Mucosa of descending colon (tissue), 3 donors: ENCODE measurements around the gene RAD51B. TPM values are rescaled to one million over a fixed set of nuclear protein-coding genes. Genes with fewer than 3 reads are reported as not detected.
A peak's percentile ranks its signal among the peaks of the same experiment; 100 is the strongest.

Experiments used
- ATAC-seq: fragments of 200-7000 bp; cut with Tn5 transposase; one replicate; pipeline ENCODE4 v1.9.1; 2020; ENCODE audit warnings: mild to moderate bottlenecking, moderate library complexity
- DNase-seq, 3 donors: peaks; one replicate each; pipeline ENCODE4 v3.0.0-alpha.2; 2020
- H3K36me3 ChIP-seq: fragments of 200-600 bp; one replicate; pipeline ENCODE4 v1.8.0; 2021; ENCODE audit warnings: low read depth, mild to moderate bottlenecking
- H3K4me1 ChIP-seq: fragments of 200-600 bp; one replicate; pipeline ENCODE4 v1.8.0; 2021; ENCODE audit warnings: low read depth, mild to moderate bottlenecking
- H3K4me3 ChIP-seq: fragments of 200-600 bp; one replicate; pipeline ENCODE4 v1.8.0; 2021; ENCODE audit warnings: mild to moderate bottlenecking
- H3K9me3 ChIP-seq: fragments of 200-600 bp; one replicate; pipeline ENCODE4 v1.8.0; 2021; ENCODE audit warnings: mild to moderate bottlenecking
- intact Hi-C, 2 donors: fragments of 100-400 bp; cut with DNase I in 1 of 2; cut with micrococcal nuclease in 1 of 2; formaldehyde crosslinking; loops; one replicate each; pipeline versions ENCODE4 v1.11.0 to v1.11.1; 2022; cut with DNase I, micrococcal nuclease
- total RNA-seq, 3 donors: library from RNA; stranded (reverse); fragmentation: NEBNext Ultra II Directional in 2 of 3; extraction: Animal tissue kit (Norgen Biotek cat#: 25700) in 2 of 3; gene quantifications; one replicate each; pipeline versions ENCODE4 v1.2.1 to v1.2.4, GENCODE V29; 2021 to 2023
- TF ChIP-seq, protein P1 (sequence below): fragments of 200-600 bp; IDR thresholded peaks from one replicate; pipeline ENCODE4 v1.8.0; 2022; ENCODE audit warnings: antibody characterized with exemption, mild to moderate bottlenecking
- donor health status: DM: no; HTN: no; CAD: no; lungs with moderate emphysema.
- donor health status: DM: no; HTN: no; CAD: no.
- donor health status: DM: no; HTN: yes; CAD: no.

Gene RAD51B
- total RNA-seq, 3 donors from 2014 or later: 15.8 to 23.3 (median 20.9) TPM

GRCh38 chr14:68559949-68560348 lies 740.4 kb downstream of the RAD51B start:
- Histone ChIP-seq H3K4me1 (peaks cover 7% of the 10 kb centered on the region), H3K36me3 (no peaks in the 10 kb centered on the region), H3K4me3 (no peak overlapping the region), H3K9me3 (no peaks in the 10 kb centered on the region)
- TF ChIP-seq, protein P1, sequence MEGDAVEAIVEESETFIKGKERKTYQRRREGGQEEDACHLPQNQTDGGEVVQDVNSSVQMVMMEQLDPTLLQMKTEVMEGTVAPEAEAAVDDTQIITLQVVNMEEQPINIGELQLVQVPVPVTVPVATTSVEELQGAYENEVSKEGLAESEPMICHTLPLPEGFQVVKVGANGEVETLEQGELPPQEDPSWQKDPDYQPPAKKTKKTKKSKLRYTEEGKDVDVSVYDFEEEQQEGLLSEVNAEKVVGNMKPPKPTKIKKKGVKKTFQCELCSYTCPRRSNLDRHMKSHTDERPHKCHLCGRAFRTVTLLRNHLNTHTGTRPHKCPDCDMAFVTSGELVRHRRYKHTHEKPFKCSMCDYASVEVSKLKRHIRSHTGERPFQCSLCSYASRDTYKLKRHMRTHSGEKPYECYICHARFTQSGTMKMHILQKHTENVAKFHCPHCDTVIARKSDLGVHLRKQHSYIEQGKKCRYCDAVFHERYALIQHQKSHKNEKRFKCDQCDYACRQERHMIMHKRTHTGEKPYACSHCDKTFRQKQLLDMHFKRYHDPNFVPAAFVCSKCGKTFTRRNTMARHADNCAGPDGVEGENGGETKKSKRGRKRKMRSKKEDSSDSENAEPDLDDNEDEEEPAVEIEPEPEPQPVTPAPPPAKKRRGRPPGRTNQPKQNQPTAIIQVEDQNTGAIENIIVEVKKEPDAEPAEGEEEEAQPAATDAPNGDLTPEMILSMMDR: no peak
- intact Hi-C loops: no loop called here
- DNase-seq (no peak), ATAC-seq (no peak)

GRCh38 chr14:68561531-68562007 lies 742.0 kb downstream of the RAD51B start:
- intact Hi-C loops: no loop called here
- H3K4me1 ChIP-seq: peaks cover 10% of the 10 kb centered on the region
- no peaks in the 10 kb centered on the region for H3K36me3 ChIP-seq
- no peak for ATAC-seq
- DNase-seq: no peak
- H3K9me3 ChIP-seq: no peaks in the 10 kb centered on the region
- no peak overlapping the region for H3K4me3 ChIP-seq
- TF ChIP-seq, protein P1: no peak

GRCh38 chr14:68562911-68563250 lies 743.3 kb downstream of the RAD51B start:
- no peaks in the 10 kb centered on the region for H3K9me3 ChIP-seq
- DNase-seq (no peak), ATAC-seq (no peak)
- no peaks in the 10 kb centered on the region for H3K36me3 ChIP-seq
- TF ChIP-seq, protein P1: no peak
- H3K4me1 ChIP-seq: peaks cover 10% of the 10 kb centered on the region
- H3K4me3 ChIP-seq: no peak overlapping the region
- intact Hi-C loops: no loop called here

DNA sequence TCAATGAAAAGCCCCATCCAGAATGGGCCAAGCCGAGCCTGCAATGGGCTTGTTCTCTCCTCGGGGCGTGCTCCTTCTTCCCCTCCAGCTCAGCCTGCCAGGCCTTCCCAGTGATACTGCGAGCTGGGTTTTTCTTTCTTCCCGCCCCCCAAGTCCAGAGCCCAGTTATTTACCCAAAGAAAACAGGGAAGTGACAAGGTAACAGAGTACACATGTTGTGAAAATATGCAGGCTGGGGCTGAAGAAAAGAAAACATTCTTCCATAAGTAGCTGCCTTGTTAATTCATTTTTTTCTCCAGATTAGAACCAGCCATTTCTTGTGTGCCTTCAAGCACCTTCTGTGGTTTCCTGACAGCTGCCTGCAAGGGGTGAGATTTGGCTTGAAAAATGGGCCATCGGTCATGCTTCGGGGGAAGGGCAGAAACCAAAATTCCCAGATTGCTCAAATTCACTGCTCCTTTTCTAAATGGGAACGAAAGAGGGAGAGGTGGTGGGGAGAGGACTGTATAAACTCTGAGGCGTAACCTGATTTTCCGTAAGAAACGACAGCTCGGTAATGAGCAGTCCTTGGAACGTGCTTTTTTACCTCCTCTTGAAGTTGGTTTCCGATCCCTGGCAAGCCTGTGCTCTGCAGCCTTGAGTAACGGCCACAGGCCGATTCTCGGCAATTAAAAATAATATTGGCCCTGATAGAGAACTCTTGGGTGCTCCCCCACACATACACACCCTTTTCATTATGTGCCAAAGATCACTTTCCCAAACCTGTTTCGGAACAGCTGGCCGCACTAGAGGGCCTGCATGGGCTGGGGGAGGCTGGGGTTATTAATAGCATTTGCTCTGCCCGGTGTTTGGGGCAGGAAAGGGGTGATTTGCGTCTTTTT lies 743.9 kb downstream of the RAD51B start:
- TF ChIP-seq, protein P1: no peak
- intact Hi-C loops: no loop called here
- H3K4me1 ChIP-seq: peaks cover 10% of the 10 kb centered on the region
- H3K9me3 ChIP-seq: no peaks in the 10 kb centered on the region
- DNase-seq: no peak
- no peak overlapping the region for H3K4me3 ChIP-seq
- peak; percentile 10 for ATAC-seq
- H3K36me3 ChIP-seq: no peaks in the 10 kb centered on the region

DNA sequence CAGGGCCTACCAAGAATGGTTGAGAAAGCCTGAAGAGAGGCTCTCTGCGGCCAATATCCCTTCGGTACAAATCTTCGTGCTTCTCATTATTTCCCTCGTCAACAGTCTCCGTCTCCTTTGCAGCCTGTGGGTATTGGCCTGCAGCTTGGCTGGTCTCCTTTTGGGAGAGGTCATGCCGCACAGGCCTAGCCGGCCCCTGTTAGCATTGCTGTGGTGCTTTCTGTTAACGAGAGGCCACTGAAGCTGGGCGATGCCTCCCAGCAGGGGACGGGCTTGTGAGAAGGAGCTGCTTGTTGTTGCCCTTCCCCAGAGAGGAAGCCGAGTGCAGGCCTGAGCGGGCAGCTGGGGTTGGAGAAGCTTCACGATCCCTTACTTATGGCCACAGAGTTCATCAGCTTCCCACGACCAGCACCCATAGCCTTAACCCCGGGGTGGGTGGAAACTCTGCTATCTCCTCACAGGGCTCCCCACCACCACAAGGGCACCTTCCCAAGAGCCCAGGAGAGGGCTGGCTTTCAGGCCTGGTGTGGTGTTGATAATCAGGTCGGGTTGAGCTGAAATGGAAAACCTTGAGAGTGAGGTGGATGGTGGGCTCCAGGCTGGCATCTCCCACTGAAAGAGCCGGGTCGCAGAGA lies 744.7 kb downstream of the RAD51B start:
- Histone ChIP-seq H3K4me1 (peaks cover 10% of the 10 kb centered on the region), H3K9me3 (no peaks in the 10 kb centered on the region), H3K36me3 (no peaks in the 10 kb centered on the region), H3K4me3 (no peak overlapping the region)
- intact Hi-C loops: no loop called here
- no peak for DNase-seq
- TF ChIP-seq, protein P1: no peak
- no peak for ATAC-seq
